Activated CD4-positive, alpha-beta T cell treated with anti-CD3 and anti-CD28 coated beads, Interleukin-2, amount 50 U/mL, for 24 hours (primary cell): ENCODE results near the gene MSL3.

Experiments used
- DNase-seq, 2 donors: peaks; one replicate each; pipeline ENCODE4 v3.0.0-alpha.2; 2020; ENCODE audit warnings: low read depth in 1 of 2, low spot score in 1 of 2

MSL3 gene

DNA sequence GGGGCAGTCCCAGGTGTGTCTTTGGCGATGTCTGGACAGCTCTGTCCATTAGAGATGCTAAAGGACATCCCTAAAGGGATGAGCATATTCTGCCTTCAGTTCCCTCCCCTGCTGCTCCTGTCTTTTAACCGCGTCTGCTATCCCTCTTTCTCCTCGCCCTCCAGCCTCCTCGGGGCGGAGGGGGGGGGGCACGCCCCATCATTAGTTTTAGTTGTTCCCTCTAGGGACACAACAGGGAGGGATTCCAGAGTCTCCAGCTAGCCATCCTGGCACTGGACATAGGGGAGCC lies 1.1 kb downstream of the MSL3 start:
- DNase-seq: no peak

DNA sequence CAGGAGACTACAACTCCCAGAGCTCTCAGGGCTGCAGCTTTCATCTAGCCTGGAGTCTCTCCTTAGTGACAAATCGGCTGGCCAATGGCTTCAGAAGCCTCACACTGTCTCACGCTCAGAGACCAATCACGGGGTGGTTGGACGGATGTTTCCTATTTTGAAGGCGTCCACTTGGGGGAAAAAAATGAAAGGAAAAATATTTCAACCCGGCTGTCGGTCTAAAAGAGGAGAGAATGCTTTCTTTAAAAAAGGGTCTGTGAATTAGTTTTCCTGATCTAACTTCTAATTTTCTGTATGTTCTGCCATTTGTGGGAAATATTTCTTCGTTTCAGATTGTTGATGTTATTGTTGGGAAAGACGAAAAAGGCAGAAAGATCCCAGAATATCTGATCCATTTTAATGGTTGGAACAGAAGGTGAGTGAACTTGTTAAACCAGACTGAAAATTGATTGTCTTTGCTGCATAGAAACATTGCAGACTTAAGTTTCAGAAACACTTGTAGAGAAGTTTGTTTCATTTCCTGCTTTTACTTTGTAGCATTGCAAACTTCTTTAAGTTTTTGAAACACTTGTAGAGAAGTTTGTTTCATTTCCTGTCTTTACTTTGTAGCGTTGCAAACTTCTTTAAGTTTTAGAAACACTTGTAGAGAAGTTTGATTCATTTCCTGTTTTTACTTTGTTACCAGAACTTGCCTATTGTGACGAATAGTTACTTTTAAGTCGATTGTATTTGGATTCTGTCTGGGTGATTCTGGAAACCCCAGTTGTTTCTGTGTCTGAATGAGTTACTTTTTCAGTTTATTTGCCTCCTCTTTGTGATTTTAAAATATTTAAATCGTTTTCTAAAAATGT lies 1.6 kb downstream of the MSL3 start:
- DNase-seq: peak in 1 of 2 donors; percentile 63

- DNase-seq: no peak
Measured at GRCh38 chrX:11760958-11761357, 2.9 kb downstream of the MSL3 start.

GRCh38 chrX:11764602-11765067 lies 6.6 kb downstream of the MSL3 start:
- DNase-seq: no peak

DNA sequence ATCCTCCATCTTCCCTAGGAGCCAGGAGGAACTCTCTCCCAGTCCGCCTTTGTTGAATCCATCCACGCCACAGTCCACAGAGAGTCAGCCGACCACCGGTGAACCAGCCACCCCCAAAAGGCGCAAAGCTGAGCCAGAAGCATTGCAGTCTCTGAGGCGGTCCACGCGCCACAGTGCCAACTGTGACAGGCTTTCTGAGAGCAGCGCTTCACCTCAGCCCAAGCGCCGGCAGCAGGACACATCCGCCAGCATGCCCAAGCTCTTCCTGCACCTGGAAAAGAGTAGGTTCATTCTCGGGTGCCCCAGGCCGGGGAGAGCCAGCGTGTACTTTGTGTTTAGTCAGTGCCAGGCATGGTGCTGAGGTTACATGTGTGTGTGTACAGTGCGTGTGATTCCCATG lies 7.4 kb downstream of the MSL3 start:
- no peak for DNase-seq

GRCh38 chrX:11766487-11766886 lies 8.4 kb downstream of the MSL3 start:
- no peak for DNase-seq

GRCh38 chrX:11768039-11768438 lies 10.0 kb downstream of the MSL3 start:
- no peak for DNase-seq

- DNase-seq: no peak
Measured at GRCh38 chrX:11770320-11770719, 12.3 kb downstream of the MSL3 start.

- DNase-seq: no peak
Measured at GRCh38 chrX:11778230-11778629, 20.2 kb downstream of the MSL3 start.

DNA sequence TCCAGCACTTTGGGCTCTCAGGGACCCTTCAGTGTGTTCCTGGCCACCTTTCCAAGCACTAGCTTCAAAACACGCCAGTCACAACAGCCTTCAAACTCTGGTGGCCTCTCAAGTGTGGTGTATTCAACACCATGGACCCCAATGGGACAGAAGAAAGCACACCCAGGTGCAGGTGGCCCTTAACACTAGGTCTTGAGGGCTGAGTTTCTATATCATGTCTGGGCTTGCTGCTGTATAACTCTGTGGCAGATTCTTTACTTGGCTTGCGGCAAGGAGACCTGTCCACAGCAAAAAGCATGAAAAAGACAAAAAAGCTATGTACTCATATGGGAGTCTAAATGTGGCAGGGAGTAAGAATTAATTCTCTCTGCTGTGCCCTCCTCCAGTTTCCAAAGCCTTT lies 23.1 kb downstream of the MSL3 start:
- DNase-seq: no peak

DNA sequence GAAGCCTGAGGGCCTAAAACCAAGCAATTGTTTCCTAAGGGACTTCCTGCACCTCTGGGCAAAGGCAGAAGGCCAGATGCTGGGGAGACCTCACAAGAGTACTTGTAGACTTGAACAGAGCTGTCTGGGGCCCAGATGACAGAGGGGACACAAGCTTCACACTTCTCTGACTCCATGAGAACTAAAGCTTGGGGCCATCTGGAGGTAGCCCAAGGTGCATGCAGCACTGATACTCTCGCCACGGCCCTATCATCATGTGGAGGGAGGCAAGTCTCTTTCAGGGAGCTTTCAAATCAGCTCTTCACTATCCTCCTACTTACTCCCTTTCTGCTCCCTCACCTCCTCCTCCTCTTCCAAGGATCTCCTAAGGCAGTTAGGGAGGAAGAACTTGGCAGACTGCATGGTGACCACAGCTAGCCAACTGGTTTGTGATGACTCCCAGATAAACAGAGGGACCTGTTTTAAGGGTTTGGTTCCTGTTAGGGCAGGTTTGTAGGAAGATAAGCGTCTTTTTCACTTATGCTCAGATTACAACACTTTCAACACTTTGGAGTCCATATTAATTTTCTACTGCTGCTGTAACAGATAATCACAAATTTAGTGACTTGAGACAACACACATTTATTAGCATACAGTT lies 23.8 kb downstream of the MSL3 start:
- DNase-seq: no peak

DNA sequence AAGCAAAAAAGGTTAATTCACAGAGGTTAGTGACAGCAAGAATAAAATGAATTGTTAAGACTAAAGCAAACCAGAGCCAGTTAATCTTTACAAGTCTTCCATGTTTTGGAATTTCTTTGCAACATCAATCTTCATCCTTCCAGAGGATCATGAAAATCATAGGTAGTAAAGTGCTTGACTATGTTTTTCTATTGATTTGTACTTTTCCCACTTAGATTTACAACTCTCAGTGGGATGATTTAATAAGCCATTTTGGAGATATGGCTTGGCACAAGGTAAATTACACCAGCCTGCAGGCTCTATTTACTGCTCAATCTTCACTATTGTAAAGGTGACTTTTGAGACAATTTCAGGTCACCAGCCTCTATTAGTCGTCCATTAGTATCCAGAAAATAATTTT lies 26.5 kb downstream of the MSL3 start:
- no peak for DNase-seq

GRCh38 chrX:11786862-11787261 lies 28.8 kb downstream of the MSL3 start:
- DNase-seq: no peak

GRCh38 chrX:11787564-11787963 lies 29.5 kb downstream of the MSL3 start:
- DNase-seq: peak; percentile 35 to 62

DNA sequence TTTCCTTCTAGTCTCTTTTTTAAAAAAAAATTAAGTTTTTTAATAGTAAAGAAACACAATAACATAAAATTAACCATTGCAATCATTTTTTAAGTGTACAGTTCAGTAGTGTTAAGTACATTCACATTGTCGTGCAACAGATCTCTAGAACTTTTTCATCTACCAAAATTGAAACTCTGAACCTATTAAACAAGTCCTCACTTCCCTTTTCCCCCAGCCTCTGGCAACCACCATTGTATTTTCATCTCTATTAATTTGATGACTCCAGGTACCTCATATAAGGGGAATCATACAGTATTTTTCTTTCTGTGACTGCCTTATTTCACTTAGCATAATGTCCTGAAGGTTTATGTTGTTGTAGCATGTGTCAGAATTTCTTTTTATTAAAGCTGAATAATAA lies 31.8 kb downstream of the MSL3 start:
- DNase-seq: no peak

- DNase-seq: no peak
Measured at GRCh38 chrX:11791090-11791489, 33.1 kb downstream of the MSL3 start.

- DNase-seq: no peak
Measured at GRCh38 chrX:11791537-11791936, 33.5 kb downstream of the MSL3 start.

DNA sequence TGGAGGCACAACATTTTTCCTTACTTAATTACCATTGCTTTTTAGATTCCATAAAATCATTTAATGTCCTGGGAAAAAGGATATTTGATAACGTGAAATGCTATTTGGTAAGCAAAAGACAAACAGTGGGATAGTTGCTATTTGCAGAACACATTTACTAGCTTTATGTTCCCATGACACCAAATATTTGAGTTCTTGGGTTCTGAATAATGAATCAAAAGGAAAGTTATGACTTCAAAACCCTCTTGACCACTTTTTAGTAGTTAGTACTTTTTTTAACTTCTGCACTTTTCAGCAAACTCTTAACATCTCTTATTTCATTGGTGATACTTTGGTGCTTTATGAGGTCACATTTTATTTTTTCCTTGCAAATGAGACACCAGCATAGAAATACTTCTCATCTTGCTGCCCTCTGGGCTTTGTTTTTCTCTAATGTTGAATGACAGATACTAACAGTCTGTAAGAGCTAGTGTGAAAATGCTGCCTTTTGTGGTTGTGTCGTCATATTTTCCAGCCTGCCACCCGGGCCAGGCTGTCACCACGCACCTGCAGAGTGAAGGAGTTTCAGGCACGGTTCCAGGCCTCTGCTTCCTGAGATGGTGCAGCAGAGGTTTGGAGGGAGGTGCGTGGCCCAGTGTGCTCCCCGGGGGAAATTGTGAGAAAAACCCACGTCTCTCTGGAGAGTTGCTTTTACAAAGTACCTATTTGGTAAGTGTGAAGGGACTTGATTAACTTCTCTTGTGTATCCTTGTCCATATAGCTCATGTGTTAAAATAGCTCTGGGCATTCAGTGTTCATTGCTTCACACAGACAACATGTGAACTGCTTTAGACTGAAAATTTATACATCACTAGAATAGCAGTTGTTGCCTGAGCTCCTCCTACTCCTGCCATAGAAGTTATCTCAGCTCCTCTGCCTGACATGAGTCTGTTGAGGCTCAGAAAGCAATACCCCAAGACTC lies 34.7 kb downstream of the MSL3 start:
- peak; percentile 12 to 65 for DNase-seq

DNA sequence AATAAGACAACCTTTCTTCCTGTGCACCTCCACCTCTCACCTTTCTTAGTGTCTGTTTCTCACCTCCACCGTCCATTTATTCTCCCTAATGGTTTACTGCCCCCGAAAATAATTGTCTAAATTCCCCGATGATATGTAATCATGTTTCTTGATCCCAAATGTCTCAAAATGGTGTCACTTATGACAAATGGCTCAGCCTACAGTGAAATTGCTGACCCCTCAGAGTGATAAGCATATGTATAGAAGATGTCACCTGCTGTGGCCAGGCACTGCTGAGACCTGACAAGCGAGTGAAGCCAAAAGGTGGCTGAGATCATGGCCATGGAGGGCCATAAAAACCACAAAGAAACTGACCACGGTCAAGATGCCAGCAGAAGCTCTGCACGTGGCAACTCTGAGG lies 35.7 kb downstream of the MSL3 start:
- DNase-seq: no peak

GRCh38 chrX:11813341-11813740 lies 55.3 kb downstream of the MSL3 start:
- no peak for DNase-seq
